ENCODE data around the gene AP2S1. TPM values are rescaled to one million over a fixed set of nuclear protein-coding genes. Genes with fewer than 3 reads are reported as not detected.

The AP2S1 gene
- total and polyA plus RNA-seq, 12 donors, result 68.7 to 192 (median 80.7) TPM

DNA sequence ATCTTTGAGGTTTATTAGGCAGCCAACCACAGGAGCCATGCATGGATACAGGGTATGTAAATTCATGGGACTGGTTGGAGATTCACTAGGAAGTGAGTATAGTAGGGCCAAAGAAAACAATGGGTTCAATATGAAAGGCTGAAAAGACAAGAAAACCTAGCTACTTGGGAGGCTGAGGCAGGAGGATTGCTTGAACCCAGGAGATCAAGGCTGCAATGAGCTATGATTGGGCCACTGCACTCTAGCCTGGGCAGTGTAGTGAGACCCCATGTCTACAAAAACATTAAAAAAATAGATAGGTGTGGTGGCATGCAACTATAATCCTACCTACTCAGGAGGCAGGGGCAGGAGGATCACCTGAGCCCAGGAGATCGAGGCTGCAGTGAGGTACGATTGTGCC lies 51.9 kb downstream of the AP2S1 start:
- no peak for TF ChIP-seq CTCF (IDR thresholded peaks at IDR 0.05)
- no peaks in the 10 kb centered on the region for H3K36me3 ChIP-seq
- 96 to 100% methylated on average over 2 of the region's 2 CpGs for WGBS, 2 donors
- no peak for ATAC-seq
- H3K4me1 ChIP-seq, result peaks cover 0 to 4% (median 0%) of the 10 kb centered on the region in 9 donors
- H3K9me3 ChIP-seq, result no peaks in the 10 kb centered on the region
- no peak for DNase-seq
- H3K27me3 ChIP-seq, result no peaks in the 10 kb centered on the region
- no peak overlapping the region for H3K27ac ChIP-seq
- no peak overlapping the region for H3K4me3 ChIP-seq
- intact Hi-C loops (cut with DNase I), result no loop called here

DNA sequence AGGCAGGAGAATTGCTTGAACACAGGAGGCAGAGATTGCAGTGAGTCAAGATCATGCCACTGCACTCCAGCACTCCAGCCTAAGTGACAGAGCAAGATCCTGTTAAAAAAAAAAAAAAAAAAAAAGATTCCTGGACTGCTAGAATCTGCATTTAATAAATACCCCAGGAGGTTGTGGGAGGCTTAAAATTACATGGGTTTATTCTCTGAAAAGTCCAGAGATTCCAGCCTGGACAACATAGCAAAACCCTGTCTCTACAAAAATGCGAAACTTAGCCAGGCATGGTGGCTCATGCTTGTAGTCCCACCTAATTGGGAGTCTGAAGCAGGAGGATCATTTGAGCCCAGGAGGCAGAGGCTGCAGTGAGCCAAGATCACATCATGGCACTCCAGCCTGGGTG lies 52.8 kb downstream of the AP2S1 start:
- WGBS, 2 donors, result 97 to 98% methylated on average over 1 of the region's 1 CpG
- TF ChIP-seq CTCF (IDR thresholded peaks at IDR 0.05), result no peak
- ATAC-seq (no peak), DNase-seq (no peak)
- Histone ChIP-seq H3K27ac (no peak overlapping the region), H3K36me3 (no peaks in the 10 kb centered on the region), H3K4me1 (peaks cover 0 to 4% (median 0%) of the 10 kb centered on the region in 9 donors), H3K27me3 (no peaks in the 10 kb centered on the region), H3K4me3 (no peak overlapping the region), H3K9me3 (no peaks in the 10 kb centered on the region)
- intact Hi-C loops (cut with DNase I), result no loop called here

DNA sequence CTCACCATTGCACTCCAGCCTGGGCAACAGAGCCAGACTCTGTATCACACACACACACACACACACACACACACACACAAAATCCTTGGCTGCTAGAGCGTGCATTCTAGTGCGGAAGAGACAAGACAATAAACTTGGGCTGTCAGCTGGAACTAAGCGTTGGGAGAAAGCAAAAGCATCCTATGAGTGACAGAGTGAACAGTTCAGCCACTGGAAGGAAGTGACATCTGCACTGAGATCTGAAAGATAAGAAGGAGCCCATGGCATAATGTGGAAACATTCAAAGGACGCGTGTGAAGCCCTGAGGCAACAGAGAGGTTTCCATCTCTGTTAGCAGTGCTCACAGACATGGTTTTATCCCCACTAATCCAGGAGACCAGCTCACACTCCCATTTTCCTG lies 58.7 kb downstream of the AP2S1 start:
- peaks cover 0 to 6% (median 0%) of the 10 kb centered on the region in 7 donors for H3K27me3 ChIP-seq
- ATAC-seq, result no peak
- H3K36me3 ChIP-seq, result no peaks in the 10 kb centered on the region
- peaks cover 0 to 20% (median 15%) of the 10 kb centered on the region in 9 donors for H3K4me1 ChIP-seq
- H3K9me3 ChIP-seq, result no peaks in the 10 kb centered on the region
- intact Hi-C loops (cut with DNase I), result no loop called here
- no peak overlapping the region for H3K27ac ChIP-seq
- 49 to 67% methylated on average over 5 of the region's 5 CpGs for WGBS, 2 donors
- no peak for TF ChIP-seq CTCF (IDR thresholded peaks at IDR 0.05)
- DNase-seq, result no peak
- no peak overlapping the region for H3K4me3 ChIP-seq

- Histone ChIP-seq H3K4me1 (peaks cover 7 to 45% (median 35%) of the 10 kb centered on the region in 9 donors), H3K4me3 (no peak overlapping the region), H3K27me3 (peaks cover 0 to 6% (median 0%) of the 10 kb centered on the region in 7 donors), H3K27ac (no peak overlapping the region), H3K9me3 (no peaks in the 10 kb centered on the region), H3K36me3 (no peaks in the 10 kb centered on the region)
- no peak for TF ChIP-seq CTCF (IDR thresholded peaks at IDR 0.05)
- ATAC-seq, result no peak
- intact Hi-C loops (cut with DNase I), result loop anchor here in 3 of 10 donors (10.0 kb wide), 1 partner anchor 45 kb away; no protein-coding TSS in a partner anchor
- DNase-seq, result no peak
- 94% methylated on average over 8 of the region's 8 CpGs for WGBS, 2 donors
These were observed 61.3 kb downstream of the AP2S1 start for GRCh38 chr19:46789371-46789770.

All from heart right ventricle (tissue), 16 donors.